Liver (tissue), 3 donors: ENCODE data around the gene DNAH17.

Source experiments
- EGR1 ChIP-seq, 2 donors: IDR thresholded peaks; 2 replicates each; pipeline ENCODE4 v1.6.1; 2016 to 2018; ENCODE audit warnings: antibody characterized with exemption in 2 of 2, low read depth in 2 of 2
- FOXA1 ChIP-seq: IDR thresholded peaks from 2 replicates; pipeline ENCODE4 v1.6.1; 2016; ENCODE audit warnings: antibody characterized with exemption
- JUND ChIP-seq, 2 donors: IDR thresholded peaks; 2 replicates each; pipeline ENCODE4 v1.6.1; 2016; ENCODE audit warnings: antibody characterized with exemption in 2 of 2
- RAD21 ChIP-seq, 2 donors: IDR thresholded peaks; 2 replicates each; pipeline ENCODE4 v1.6.1; 2016; ENCODE audit warnings: antibody characterized with exemption in 2 of 2, mild to moderate bottlenecking in 2 of 2
- RXRA ChIP-seq, 2 donors: IDR thresholded peaks; 2 replicates each; pipeline ENCODE4 v1.6.1; 2017 to 2018; ENCODE audit warnings: antibody characterized with exemption in 2 of 2, mild to moderate bottlenecking in 1 of 2
- SP1 ChIP-seq: IDR thresholded peaks from 2 replicates; pipeline ENCODE4 v1.6.1; 2018; ENCODE audit warnings: antibody characterized with exemption, mild to moderate bottlenecking
- TAF1 ChIP-seq: conservative IDR thresholded peaks from 2 replicates; pipeline ENCODE4 v1.6.1; 2016; ENCODE audit warnings: antibody characterized with exemption, mild to moderate bottlenecking
- YY1 ChIP-seq: IDR thresholded peaks from 2 replicates; pipeline ENCODE4 v1.6.1; 2016; ENCODE audit warnings: antibody characterized with exemption, mild to moderate bottlenecking
- TF ChIP-seq, protein P1 (sequence below): IDR thresholded peaks from 2 replicates; pipeline ENCODE4 v1.6.1; 2016; ENCODE audit warnings: antibody characterized with exemption
- TF ChIP-seq, protein P2 (sequence below): fragments of 150-350 bp; IDR thresholded peaks from 2 replicates; pipeline ENCODE4 v1.5.1; 2017; ENCODE audit warnings: improper control_type of control experiment, low read depth, low read length; ENCODE audit not compliant: missing input control
- TF ChIP-seq, protein P3 (sequence below): IDR thresholded peaks from 2 replicates; pipeline ENCODE4 v1.6.1; 2016; ENCODE audit warnings: antibody characterized with exemption
- TF ChIP-seq, protein P4 (sequence below): IDR thresholded peaks from 2 replicates; pipeline ENCODE4 v1.6.1; 2016; ENCODE audit warnings: antibody characterized with exemption, mild to moderate bottlenecking
- donor health status: healthy.
- donor health status: healthy.

- TF ChIP-seq, protein P1, sequence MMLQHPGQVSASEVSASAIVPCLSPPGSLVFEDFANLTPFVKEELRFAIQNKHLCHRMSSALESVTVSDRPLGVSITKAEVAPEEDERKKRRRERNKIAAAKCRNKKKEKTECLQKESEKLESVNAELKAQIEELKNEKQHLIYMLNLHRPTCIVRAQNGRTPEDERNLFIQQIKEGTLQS, result no peak
- TF ChIP-seq, protein P2, sequence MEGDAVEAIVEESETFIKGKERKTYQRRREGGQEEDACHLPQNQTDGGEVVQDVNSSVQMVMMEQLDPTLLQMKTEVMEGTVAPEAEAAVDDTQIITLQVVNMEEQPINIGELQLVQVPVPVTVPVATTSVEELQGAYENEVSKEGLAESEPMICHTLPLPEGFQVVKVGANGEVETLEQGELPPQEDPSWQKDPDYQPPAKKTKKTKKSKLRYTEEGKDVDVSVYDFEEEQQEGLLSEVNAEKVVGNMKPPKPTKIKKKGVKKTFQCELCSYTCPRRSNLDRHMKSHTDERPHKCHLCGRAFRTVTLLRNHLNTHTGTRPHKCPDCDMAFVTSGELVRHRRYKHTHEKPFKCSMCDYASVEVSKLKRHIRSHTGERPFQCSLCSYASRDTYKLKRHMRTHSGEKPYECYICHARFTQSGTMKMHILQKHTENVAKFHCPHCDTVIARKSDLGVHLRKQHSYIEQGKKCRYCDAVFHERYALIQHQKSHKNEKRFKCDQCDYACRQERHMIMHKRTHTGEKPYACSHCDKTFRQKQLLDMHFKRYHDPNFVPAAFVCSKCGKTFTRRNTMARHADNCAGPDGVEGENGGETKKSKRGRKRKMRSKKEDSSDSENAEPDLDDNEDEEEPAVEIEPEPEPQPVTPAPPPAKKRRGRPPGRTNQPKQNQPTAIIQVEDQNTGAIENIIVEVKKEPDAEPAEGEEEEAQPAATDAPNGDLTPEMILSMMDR, result no peak
- TF ChIP-seq RAD21 (IDR thresholded peaks at IDR 0.05) (no peak), YY1 (no peak), JUND (IDR thresholded peaks at IDR 0.05) (no peak), FOXA1 (no peak), TAF1 (no peak), RXRA (IDR thresholded peaks at IDR 0.05) (no peak), SP1 (no peak), EGR1 (IDR thresholded peaks at IDR 0.05; ENCODE audit: low read depth in 2 of 2) (no peak)
- TF ChIP-seq, protein P3, sequence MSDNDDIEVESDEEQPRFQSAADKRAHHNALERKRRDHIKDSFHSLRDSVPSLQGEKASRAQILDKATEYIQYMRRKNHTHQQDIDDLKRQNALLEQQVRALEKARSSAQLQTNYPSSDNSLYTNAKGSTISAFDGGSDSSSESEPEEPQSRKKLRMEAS, result no peak
- TF ChIP-seq, protein P4, sequence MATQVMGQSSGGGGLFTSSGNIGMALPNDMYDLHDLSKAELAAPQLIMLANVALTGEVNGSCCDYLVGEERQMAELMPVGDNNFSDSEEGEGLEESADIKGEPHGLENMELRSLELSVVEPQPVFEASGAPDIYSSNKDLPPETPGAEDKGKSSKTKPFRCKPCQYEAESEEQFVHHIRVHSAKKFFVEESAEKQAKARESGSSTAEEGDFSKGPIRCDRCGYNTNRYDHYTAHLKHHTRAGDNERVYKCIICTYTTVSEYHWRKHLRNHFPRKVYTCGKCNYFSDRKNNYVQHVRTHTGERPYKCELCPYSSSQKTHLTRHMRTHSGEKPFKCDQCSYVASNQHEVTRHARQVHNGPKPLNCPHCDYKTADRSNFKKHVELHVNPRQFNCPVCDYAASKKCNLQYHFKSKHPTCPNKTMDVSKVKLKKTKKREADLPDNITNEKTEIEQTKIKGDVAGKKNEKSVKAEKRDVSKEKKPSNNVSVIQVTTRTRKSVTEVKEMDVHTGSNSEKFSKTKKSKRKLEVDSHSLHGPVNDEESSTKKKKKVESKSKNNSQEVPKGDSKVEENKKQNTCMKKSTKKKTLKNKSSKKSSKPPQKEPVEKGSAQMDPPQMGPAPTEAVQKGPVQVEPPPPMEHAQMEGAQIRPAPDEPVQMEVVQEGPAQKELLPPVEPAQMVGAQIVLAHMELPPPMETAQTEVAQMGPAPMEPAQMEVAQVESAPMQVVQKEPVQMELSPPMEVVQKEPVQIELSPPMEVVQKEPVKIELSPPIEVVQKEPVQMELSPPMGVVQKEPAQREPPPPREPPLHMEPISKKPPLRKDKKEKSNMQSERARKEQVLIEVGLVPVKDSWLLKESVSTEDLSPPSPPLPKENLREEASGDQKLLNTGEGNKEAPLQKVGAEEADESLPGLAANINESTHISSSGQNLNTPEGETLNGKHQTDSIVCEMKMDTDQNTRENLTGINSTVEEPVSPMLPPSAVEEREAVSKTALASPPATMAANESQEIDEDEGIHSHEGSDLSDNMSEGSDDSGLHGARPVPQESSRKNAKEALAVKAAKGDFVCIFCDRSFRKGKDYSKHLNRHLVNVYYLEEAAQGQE, result no peak
Measured at GRCh38 chr17:78462148-78462547, 115.0 kb downstream of the DNAH17 start.
